GM08714 (cell line): ENCODE results near the gene DGKE.

ENCODE experiments used
- H3K4me3 ChIP-seq: fragments of 200-500 bp; sonication (Bioruptor generic); 2 replicates; pipeline ENCODE4 v1.5.1; 2014; ENCODE audit warnings: mild to moderate bottlenecking, low read length, inconsistent platforms
- ZNF274 ChIP-seq: IDR thresholded peaks from 2 replicates; pipeline ENCODE4 v1.6.1; 2012; ENCODE audit warnings: mild to moderate bottlenecking, low read depth, low read length

Gene DGKE

GRCh38 chr17:56826611-56827414, 7.1 kb upstream of the DGKE start:
- TF ChIP-seq ZNF274 = no peak
- no peak overlapping the region for H3K4me3 ChIP-seq

GRCh38 chr17:56830726-56831368, 3.1 kb upstream of the DGKE start:
- no peak overlapping the region for H3K4me3 ChIP-seq
- TF ChIP-seq ZNF274 = no peak

DNA sequence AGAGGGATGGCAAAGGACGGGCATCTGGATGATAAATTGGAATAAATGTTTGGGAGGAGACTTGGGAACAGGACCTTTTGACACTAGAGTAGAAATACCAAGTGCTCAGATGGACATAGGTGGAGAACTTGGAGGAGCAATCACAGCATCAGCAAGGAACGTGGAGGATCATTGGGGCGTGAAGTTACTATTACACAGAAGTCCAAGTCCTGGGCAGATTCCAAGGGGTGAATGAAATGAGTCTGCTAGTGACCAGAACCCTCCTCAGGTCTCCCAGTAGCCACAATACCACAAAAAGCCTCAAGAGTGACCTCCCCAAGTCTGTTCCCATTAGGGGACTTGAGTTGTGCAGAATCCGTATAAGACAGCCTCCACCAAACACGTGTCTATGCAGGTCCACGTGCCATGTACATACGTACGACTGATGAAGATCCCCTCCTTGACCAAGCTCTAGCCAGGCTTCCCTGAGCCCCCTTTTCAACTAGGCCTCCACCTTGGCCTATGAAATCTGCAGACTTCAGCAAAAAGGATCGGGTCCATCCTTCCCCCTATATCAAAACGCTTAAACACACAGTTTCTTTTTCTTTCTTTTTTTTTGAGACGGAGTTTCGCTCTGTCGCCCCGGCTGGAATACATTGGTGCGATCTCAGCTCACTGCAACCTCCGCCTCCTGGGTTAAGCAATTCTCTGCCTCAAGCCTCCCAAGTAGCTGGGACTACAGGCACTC, 2.4 kb upstream of the DGKE start:
- H3K4me3 ChIP-seq = no peak overlapping the region
- TF ChIP-seq ZNF274 = no peak

DNA sequence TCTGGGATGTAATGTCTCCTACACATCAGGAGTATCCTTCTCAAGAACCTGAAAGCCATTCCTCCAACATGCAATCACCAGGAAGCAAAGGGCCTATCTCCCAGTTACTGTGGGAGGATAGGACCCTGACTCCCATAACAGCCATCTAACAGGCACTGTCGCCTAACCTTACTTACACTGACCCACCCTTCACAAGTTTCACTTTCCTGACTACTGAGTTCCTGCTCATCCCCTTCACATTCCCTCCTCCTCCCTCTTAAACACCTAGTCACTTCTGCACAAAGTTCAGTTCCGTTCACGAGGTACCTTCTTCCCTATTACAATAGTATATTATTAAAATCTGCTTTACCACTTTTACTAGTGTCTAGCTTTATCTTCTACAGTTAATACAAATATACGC, 1.5 kb upstream of the DGKE start:
- peak overlapping the region; percentile 75 for H3K4me3 ChIP-seq
- no peak for TF ChIP-seq ZNF274

GRCh38 chr17:56833057-56833808, 718 bp upstream of the DGKE start:
- H3K4me3 ChIP-seq = peak overlapping the region; percentile 75
- no peak for TF ChIP-seq ZNF274

- no peak for TF ChIP-seq ZNF274
- H3K4me3 ChIP-seq = peak overlapping the region; percentile 86
Measured at GRCh38 chr17:56834380-56835263, 671 bp downstream of the DGKE start.

DNA sequence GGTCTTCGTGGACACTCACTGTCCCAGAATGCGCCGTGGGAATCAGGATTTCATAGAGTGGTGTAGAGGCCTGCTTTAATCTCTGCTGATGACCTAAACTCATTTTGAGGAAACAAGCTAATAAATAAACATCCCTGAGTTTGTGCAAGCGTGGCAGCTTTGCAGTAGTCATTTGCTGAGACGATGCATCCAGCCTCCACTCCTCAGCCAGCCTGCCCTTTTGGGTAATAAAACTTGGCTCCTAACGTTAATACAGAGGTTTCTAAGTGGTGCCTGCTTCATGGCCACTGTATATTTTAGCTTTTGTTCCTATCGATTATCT, 1.3 kb downstream of the DGKE start:
- no peak for TF ChIP-seq ZNF274
- peak overlapping the region; percentile 86; the same call in 1 of the 2 replicates for H3K4me3 ChIP-seq

- no peak overlapping the region for H3K4me3 ChIP-seq
Measured at GRCh38 chr17:56838687-56839086, 4.7 kb downstream of the DGKE start.

DNA sequence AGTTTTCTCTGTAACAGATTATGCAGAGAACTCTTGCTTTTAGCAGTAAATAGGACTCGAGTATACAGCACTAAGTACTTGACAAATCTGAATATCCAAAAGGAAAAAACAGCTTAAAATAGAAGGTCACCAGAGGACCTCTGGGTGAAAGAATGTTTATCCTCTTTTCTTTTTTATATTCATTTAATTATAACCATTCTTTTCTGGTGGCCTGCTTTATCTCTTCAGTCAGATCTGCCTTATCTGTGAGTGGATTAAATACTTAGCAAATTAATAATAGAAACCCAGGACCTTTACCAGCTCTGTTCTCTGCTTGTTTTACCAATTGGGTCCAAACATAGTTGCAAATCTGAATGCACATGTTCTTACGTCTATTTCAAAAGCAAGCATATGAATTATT, 8.6 kb downstream of the DGKE start:
- no peak for TF ChIP-seq ZNF274
- no peak overlapping the region for H3K4me3 ChIP-seq

More at GRCh38 chr17:56838687-56839086, 4.7 kb downstream of the DGKE start:
- no peak for TF ChIP-seq ZNF274

- TF ChIP-seq ZNF274 = no peak
- H3K4me3 ChIP-seq = no peak overlapping the region
Measured at GRCh38 chr17:56845934-56846333, 12.0 kb downstream of the DGKE start.

DNA sequence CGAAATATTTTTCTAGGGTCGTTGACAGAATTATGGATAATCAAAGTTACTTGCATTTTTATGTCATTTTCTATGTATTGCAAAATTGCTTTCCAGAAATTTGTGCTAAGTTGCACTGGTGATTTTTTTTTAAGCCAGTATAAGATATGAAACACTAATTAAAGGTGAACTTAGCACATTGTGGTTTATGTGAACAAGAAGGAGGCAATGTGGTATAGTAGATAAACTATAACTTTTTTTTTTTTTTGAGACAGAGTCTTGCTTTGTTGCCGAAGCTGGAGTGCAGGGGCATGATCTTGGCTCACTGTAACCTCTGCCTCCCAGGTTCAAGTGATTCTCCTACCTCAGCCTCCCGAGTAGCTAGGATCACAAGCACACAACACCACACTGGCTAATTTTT, 13.2 kb downstream of the DGKE start:
- no peak for TF ChIP-seq ZNF274
- H3K4me3 ChIP-seq = no peak overlapping the region

DNA sequence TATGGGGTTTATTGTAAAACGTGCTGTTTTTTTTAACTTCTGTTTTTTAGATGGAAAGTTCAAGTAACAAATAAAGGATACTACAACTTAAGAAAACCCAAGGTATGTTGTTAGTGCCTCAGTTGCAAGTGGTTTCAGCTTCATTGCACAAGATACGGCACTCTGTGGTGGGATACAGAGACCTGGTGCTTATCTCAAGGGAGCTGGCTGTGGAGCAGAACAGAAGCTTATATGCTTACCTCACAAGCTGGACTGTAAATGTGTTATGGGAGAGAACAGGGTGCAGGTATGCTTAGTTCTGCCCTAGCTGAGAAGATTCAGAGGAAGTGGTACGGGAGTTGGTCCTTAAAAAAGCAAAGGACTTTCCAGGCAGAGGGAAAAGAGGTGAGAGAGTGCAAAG, 15.2 kb downstream of the DGKE start:
- no peak for TF ChIP-seq ZNF274
- no peak overlapping the region for H3K4me3 ChIP-seq

DNA sequence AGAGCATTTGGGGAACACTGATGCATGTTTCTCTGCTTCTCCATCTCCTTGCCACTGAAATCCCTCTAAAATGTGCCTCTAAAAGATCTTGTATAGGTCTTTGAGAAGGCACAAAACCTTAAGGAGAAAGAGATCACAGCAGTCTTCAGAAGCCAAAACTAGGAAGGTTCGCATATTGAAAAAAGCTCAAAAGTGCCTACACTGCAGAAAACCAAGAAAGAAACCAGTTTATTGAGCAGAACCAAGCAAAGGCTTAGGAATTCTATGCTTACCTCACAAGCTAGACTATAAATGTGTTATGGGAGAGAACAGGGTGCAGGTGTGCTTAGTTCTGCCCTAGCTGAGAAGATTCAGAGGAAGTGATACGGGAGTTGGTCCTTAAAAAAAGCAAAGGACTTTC, 16.6 kb downstream of the DGKE start:
- no peak for TF ChIP-seq ZNF274
- H3K4me3 ChIP-seq = no peak overlapping the region

DNA sequence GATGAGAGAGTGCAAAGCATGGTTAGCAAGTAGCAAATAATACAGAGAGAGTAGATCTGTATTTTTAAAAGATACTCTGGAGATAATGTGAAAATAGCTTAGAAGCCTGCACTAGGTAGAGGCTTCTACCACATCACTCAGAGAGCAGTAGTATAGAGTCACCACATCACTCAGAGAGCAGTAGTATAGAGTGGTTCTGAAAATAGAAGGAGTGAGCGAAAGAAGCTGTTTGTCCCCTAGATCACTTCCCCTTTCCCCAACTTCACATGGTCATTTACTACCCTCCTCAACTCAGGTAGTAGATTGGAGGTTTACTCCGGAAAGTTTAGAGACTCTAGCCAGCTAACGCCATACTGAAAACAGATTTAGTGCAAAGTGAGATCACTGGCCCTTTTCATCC, 17.1 kb downstream of the DGKE start:
- TF ChIP-seq ZNF274 = no peak
- H3K4me3 ChIP-seq = no peak overlapping the region
